Measurements from ENCODE around the gene CUX1.
"Not testable (repeated sequence)": the region's sequence is repeated elsewhere in the genome, so short reads cannot be mapped to it uniquely, and the experiment has no call there.

The CUX1 gene

DNA sequence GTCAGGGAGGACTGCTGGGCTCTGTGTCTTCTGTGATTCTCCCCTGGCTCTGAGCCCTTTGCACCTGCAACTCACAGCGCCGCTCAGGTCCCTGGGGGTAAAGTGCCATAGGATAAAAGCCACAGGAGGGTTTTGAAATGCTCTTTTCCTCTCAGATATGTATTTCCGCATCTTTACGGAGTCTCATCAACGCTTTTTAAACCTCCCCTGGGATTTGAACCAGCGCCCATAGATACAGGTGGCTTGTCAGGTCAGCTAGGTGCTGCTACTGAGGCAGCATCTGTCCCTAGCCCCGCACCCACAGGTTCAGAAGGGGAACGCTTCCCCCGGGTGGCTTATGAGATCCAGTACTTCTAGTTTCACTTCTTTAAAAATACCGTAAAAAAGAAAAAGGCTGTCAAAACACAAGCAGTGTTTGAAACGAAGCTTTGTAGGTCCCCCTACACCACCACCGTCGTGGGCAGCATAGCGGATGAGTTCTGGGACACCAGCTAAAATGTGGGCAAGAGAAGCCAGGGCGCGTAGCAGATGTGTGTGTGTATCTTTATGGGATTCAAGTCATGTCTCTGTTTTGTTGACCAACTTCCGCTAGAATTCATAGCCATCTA lies 173.5 kb downstream of the CUX1 start:
- no peak for DNase-seq

DNA sequence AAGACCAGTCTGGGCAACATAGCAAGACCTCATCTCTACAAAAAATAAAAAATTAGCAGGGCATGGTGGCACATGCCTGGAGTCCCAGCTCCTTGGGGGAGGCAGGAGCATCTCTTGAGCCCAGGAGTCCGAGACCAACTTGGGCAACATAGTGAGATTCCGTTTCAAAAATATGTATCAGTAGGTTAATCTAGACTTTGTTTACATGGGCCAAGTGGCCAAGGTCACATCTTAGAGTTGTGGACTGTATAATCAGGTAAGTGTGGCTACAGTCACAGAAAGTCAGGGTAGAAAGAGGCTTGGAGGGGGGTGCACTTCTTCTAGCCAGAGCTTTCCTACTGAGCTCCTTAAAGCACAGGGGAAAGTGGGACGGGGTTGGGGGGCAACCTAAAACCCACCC lies 174.4 kb downstream of the CUX1 start:
- no peak for DNase-seq

DNA sequence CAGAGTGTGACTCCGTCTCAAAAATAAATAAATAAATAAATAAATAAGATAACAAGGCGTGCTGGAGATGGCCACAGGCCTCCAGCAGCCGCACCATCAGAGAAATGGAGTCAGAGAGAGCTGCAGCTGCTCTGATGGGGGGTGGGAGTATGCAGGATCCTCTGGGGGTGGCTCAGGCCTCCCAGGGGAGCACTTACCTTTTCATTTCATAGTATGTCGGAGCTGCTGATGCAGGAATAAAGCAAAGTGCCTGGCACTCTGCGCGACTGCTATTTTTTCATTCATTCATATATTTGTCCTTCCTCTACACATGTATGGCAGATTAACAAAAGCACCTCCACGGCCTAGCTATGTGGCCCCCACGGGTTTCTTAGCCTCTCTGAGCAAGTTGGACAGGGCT lies 175.9 kb downstream of the CUX1 start:
- no peak for DNase-seq

DNA sequence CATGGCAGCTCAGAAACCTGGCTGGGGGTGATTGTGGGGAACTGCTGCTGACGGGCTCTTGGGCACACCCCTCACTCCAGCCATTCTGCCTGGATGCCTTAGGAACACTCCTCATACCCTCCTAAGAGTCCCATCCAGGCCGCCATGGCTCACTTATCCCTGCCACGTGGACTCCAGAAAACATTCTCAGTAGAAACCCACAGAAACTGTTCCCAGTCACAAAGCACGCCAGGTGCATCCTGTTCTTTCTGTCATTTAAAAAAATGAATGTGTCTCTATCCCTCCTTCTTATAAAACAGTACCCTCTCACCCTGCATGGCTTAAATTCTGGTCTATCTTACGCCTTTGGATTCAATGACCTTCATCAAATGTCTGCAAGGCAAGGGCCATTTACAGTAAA lies 177.7 kb downstream of the CUX1 start:
- DNase-seq: no peak

DNA sequence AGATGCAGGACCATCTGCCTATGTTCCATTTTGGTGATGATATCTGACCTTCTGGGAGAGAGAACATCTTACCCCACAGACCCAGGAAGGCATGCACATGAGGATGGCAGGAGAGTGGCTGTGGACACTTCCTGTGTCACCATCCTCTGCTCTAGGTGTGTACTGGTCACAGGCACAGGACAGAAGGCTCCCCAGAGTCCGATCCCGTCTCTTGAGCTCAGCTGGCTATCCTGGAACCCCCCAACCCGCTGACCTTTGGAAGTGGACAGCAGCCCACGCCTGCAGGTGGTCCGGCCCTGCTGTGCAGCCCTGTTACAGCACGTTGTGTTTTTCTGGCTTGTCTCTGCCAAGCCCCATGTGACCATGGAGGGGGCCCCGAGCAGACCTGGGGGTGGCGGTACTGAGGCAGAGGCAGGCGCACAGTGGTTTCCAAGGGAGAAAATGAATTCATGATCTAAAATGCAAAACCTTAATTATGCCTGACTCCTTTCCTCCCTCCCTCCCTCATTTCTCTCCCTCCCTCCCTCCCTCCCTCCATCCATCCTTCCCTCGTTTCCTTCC lies 178.8 kb downstream of the CUX1 start:
- no peak for DNase-seq

DNA sequence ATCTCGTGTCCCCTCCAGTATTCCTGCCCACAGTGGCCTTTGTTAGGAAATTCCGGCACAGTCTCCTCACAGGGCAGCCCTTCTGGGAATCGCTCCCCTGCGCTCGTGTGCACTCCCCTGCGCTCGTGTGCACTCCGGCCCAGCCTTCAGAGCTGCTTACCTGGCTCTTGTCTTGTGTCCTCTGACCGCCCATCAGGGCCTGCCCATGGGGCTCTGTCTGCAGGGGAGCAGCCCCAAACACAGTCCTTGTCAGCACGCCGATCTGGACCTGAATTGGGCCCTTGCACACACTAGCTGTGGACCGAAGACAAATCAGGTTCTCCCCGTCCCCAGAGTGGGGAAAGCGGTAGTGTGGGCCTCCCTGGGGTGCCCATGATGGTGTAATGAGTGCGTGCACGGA lies 179.4 kb downstream of the CUX1 start:
- DNase-seq: no peak

DNA sequence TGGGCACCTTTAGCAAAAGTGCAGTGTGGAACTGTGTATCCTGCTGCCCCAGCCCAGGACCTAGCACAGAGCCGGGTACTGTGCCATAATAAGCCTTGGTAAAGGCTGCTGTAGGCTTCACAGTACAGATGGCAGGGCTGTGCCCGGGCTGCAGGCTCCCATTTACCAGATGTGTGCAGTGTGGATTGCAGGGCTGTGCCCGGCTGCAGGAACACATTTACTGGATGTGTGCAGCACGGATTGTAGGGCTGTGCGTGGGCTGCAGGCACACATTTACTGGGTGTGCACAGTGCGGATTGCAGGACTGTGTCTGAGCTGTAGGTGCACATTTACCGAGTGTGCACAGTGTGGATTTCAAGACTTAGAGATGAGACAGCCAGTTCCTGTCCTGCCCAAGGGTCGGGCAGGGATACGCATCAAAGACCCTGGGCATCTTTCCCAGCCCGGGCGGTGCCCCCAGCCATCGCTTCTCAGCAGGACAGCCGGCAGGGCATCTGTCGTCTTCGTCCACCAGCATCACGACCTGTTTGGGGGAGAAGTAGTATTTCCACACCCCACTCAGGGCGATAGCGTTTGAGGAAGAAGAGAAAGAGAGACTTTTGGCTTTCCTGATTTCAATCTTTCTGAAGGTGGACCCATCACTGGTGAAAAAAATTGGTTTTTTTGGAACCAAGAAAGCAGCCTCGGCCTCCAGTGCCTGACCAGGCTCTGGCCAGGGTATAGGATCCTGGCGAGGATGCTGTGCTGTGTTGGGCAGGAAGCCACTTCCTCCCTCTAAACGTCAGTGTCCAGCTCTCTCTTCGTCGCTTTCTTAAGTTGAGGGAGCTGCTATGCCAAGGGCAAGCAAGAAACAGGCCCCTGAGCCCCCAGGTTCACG lies 180.8 kb downstream of the CUX1 start:
- no peak for DNase-seq

DNA sequence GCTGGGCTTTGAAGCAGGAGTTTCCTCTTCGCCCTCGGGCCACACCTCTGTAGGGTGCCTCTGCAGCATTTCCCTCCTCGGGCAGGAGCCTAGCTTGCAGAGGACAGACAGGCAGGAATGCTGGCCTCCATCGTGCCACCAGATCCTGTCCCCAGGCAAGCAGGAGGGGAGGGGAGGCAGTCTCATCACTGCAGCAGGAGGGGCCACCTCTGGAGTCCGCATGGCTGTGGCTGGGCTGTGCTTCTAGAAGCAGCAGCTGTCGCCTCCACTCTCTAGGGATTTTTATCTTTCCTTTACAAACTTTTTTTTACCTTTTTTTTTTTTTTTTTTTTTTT lies 181.4 kb downstream of the CUX1 start:
- no peak for DNase-seq

DNA sequence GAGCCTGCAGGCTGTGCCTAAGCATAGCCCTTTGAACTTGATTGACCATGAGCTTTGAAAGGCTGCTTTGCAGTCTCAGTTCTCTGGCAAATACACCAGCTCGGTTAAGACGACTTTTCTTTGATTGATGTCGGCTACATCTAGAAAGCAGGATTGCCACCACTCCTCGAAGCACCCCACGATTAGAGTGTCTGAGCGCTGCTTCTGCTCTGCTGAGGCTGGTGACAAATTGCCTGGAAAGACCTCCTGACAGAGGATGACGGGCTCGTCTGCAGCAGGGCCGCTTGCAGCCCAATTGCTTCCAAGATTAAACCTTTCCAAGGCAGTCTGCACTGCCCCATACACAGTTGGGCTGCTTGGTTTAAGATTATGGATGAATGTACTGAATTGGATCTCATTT lies 182.0 kb downstream of the CUX1 start:
- DNase-seq: no peak

DNA sequence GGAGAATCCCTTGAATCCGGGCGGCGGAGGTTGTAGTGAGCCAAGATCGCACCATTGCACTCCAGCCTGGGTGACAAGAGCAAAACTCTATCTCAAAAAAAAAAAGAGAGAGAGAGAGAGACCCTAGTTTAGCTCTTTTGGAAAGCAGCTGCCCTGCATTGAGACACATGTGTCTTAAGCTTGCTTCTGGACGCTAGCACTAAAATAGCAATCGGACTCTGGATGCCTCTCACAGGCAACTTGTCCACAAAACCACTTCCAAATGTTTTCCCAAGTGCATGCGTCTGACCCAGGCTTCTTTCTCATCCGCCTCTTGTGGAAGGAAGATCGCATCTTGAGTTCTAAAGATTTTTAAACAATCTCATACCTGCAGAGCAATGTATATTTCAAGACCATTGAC lies 182.7 kb downstream of the CUX1 start:
- DNase-seq: no peak

DNA sequence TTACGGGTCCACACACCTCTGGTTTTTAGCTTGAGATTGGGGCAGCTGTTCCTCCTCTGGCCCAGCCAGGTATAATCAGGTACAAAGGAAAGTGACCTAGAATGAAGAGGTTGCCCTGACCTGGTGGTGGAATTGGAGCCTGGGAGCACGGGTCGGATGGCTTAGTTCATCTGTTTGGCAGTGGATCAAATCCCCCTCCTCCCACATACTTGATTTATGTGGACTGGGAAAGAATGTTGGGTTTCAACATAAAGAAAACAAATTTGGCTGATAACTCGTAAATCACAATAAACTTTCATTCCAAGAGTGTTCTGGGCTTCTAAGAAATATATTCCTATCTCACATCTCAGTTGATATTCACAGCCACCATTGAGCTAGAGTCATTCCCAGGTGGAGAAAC lies 186.8 kb downstream of the CUX1 start:
- no peak for DNase-seq

DNA sequence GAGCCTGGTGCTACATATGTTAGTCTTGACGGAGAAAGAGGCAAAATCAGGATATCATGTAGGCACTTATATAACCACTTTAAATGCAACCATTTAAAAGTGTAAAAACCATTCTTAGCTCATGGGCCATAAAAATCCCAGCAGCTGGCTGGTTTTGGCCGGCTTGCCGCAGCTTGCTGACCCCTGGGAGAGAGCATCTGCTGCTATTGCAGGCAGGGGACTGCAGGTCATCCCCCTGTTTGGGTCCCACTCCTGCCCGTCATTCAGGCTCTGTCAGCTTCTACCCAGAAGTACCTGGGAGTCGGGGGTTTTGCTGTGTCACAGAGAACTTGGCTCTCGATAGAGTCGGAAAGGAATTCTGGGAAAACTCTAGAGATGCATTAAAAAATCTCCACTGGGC lies 187.4 kb downstream of the CUX1 start:
- no peak for DNase-seq

DNA sequence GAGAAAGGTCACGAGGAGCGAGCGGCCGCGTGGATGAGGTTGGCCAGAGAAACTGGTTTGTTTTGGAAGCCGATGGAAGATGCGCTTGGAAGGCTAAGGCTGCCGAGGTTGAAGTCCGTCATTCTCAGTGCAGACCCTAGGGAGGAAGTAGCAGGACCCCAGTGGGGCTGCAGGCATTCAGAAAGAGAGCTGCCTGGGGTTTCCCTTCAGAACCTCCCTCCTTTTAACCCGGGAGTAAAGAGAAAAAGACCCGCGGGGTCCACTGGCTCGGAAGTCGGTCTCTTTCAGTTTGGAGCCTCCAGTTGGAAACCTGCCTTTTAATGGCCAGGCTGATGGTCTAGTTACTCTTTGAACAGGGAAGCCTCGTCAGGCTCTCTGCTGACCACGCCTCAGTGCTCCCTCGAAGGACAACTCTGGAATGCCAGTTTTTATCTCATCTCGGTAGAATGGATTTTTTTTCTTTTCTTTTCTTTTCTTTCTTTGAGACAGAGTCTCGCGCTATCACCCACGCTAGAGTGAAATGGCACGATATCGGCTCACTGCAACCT lies 188.6 kb downstream of the CUX1 start:
- no peak for DNase-seq

DNA sequence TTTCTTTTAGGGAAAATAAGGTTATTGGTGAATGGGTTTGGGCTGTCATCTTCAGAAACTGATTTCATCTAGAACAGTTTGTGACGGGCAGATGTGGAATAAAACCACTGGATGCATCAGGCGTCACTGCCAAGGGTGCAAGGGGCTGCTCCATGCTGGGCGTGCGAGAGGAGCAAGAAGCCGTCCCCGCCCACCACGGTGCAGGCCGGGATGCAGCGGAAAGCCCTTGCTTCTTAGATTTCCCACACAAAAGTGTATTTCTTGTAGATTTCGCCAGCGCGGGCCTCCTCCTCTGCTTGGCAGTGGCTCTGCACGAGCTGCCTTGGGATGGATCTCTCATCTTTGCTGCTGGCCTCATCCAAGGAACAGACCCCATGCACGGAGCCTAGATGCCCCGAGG lies 189.3 kb downstream of the CUX1 start:
- DNase-seq: no peak

DNA sequence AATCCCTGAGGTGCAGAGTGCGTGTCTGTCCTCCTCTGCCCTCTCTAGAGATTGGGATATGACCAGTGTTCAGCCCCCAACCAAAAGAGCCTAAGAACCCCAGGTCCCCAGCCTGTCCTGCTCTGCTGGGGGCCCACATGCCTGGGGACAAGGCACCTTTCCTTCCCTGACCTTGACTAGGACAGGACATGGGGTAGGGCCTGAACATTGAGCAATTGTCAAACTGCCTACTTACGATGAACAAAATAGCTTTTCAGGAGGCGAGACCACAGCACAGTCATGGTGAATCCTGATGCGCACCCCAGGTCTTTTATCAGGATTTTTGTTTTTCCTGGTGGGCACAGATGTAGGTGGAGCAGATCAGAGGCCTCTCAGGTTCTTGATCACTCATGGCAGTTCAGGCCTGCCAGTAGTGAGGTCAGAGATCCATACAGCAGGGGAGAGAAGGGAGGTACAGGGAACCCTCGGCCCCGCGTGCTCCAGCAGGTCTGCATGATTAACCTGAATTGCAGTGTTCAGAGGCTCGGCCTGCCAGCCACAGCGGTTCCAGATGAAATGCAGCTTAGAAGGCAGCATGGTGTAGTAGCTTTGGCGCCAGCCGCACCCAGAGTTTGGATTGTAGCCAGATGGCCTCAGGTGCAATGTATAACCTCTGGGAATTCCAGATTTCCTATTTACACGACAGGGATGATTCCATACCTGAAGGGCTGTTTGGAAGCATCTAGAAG lies 191.3 kb downstream of the CUX1 start:
- DNase-seq: no peak

DNA sequence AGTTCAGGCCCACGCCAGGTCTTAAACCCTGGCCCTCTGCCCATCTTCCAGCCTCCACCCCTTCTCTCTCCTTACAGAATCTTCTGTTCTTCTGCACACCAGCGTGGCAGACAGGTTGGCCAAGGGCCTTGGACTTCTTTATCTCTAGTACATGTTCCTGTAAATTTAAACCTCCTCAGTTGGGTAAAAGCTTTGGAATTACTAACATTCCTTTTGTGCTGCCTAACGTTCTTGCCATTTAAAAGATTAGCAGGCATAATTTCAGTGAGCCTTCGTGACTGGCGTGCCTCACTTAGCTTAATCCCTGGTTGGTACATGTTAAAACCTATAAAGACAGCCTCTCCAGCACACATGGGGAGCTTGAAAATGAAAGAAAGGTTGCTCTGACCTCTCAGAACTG lies 192.2 kb downstream of the CUX1 start:
- DNase-seq: no peak

DNA sequence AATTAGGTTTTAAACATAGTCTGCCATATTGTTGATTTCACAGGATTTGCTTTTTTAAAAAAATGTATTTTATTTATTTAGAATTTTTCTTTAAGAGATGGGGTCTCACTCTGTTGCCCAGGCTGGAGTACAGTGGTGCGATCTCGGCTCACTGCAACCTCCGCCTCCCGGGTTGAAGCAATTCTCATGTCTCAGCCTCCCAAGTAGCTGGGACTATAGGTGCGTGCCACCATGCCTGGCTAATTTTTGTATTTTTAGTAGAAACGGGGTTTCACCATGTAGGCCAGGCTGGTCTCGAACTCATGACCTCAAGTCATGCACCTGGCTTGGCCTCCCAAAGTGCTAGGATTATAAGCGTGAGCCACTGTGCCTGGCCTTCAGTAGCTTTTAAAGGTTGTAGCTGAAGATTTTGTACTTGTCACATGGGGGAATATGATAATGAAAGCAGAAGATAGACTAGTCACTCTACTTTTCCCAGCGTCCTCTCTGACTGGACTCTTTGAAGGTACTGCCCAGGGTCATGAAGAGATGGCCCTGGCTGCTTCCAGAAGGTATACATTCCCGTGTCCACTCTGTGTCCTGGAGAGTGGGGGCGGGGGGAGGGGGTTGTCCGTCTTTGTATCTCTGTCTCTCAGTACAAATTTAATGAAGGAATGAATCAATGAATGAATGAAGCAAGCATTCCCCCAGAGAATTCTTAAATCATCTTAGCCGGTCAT lies 194.8 kb downstream of the CUX1 start:
- not testable (repeated sequence) for DNase-seq

DNA sequence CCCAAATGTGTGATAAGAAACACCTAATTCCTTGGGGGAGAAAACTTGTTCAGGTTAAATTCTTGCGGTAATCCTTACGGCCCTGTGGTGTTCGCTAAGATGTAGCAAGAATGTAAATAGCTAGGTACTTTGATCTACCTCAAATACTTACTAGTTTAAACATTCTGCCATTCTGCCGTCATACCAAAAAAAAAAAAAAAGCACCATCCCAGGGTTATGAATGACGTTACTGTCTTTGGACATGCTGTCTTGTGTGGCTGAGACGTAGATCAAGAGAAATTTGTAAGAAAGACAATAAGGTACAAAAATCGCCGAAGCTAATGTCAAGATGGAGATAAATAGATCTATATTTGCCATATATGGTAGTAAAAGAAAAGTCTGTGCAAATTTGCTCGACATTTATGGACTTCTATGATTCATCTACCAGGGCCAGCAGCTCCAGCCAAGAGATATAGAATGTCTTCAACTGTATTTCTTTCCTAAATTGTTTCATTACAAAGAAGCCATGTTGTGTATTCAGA lies 195.6 kb downstream of the CUX1 start:
- DNase-seq: no peak

DNA sequence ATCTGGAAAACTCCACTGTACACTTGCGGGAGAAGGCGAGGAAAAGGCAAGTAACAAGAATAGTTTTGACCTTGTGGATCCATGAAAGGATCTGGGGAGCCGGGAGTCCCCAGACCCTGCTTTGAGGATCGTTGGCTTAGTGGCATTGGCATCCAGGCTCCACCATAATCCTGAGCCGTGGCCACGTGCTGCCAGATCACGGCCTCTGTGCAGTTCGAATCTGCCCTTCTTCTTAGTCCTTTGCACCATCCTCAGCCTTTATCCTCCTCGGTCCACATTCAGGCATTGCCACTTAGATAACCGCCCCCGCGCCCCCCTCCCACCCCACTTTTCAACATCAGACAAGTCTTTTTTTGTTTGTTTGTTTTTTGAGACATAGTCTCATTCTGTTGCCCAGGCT lies 201.4 kb downstream of the CUX1 start:
- DNase-seq: no peak

DNA sequence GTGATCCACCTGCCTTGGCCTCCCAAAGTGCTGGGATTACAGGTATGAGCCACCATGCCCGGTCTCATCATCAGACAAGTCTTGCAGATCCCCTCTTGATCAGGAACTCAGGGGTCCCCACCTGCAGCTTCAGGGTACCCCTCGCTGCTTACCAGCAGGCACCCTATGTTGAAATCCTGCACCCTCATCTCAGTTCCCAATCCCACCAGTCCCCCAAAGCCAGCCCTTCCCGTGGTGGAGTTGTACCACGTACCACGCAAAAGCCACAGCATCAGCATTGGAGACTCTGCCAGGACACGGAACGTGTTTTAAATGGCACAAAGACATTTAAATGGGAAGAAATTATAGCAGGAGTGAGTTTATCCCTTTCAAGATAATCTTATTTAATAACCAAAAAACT lies 202.0 kb downstream of the CUX1 start:
- no peak for DNase-seq

DNA sequence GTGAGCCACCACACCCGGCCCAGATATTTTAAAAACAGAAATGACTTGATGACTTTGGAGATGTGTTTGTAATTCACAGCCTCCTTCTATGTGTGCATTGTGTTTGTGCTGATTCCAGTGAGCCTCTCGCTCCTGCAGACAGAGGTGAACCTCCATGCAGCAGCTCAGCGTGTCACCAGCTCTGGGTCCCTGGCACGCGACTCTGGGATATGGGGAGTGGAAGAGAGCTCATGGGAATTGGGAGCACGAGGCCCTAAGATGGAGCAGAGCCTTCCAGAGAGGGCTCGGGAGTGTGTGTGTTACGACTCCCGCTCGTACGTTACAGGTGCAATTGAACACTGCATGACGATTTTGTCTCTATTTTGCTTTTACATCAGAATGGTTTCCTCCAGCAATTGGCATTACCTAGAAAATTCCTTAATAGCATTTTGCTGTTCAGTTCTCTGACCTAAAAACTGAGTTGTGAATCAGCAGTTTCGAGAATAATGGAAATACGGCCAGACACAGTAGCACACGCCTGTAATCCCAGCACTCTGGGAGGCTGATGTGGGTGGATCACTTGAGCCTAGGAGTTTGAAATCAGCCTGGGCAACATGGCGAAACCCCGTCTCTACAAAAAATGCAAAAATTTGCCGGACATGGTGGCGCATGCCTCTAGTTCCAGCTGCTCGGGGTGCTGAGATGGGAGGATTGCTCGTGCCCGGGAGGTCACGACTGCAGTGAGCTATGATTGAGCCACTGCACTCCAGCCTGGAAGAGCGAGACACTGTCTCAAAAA lies 204.6 kb downstream of the CUX1 start:
- no peak for DNase-seq
